Measurements from ENCODE around the gene PROZ.

PROZ gene

GRCh38 chr13:113171250-113172125, 13.0 kb downstream of the PROZ start:
- DNase-seq, result no peak

- DNase-seq, result no peak
Measured at GRCh38 chr13:113172419-113172926, 14.0 kb downstream of the PROZ start.

GRCh38 chr13:113176280-113176679, 17.8 kb downstream of the PROZ start:
- no peak for DNase-seq

GRCh38 chr13:113176822-113177221, 18.4 kb downstream of the PROZ start:
- no peak for DNase-seq

- no peak for DNase-seq
Measured at GRCh38 chr13:113178070-113178895, 19.8 kb downstream of the PROZ start.

- no peak for DNase-seq
Measured at GRCh38 chr13:113178896-113179167, 20.4 kb downstream of the PROZ start.

- no peak for DNase-seq
Measured at GRCh38 chr13:113179374-113180230, 21.2 kb downstream of the PROZ start.

- DNase-seq, result no peak
Measured at GRCh38 chr13:113182046-113182445, 23.6 kb downstream of the PROZ start.

- DNase-seq, result no peak
Measured at GRCh38 chr13:113183450-113184129, 25.1 kb downstream of the PROZ start.

- DNase-seq, result no peak
Measured at GRCh38 chr13:113184568-113185440, 26.4 kb downstream of the PROZ start.

- no peak for DNase-seq
Measured at GRCh38 chr13:113186061-113186900, 27.8 kb downstream of the PROZ start.

- DNase-seq, result peak in 49 of 56 donors; percentile 16 to 89 (median 52)
Measured at GRCh38 chr13:113187263-113187669, 28.8 kb downstream of the PROZ start.

- no peak for DNase-seq
Measured at GRCh38 chr13:113187883-113188665, 29.6 kb downstream of the PROZ start.

GRCh38 chr13:113190181-113190580, 31.7 kb downstream of the PROZ start:
- DNase-seq, result no peak

- DNase-seq, result no peak
Measured at GRCh38 chr13:113192279-113192678, 33.8 kb downstream of the PROZ start.

GRCh38 chr13:113192902-113193301, 34.5 kb downstream of the PROZ start:
- no peak for DNase-seq

- DNase-seq, result no peak
Measured at GRCh38 chr13:113195360-113195759, 36.9 kb downstream of the PROZ start.

Measured in nucleus accumbens (tissue), 56 donors.